Endodermal cell (in vitro differentiated cells): ENCODE measurements around the gene PITPNM3. TPM values are rescaled to one million over a fixed set of nuclear protein-coding genes. Genes with fewer than 3 reads are reported as not detected.

Source experiments
- DNase-seq: peaks from one replicate; pipeline ENCODE4 v3.0.0-alpha.2; 2017
- H3K27ac ChIP-seq: 2 replicates; pipeline ENCODE4 v1.5.1; 2013; ENCODE audit warnings: mild to moderate bottlenecking, low read depth, low read length, moderate library complexity
- H3K27me3 ChIP-seq: 2 replicates; pipeline ENCODE4 v1.6.1; 2013; ENCODE audit warnings: mild to moderate bottlenecking, low read length, moderate library complexity; ENCODE audit not compliant: insufficient read depth, control insufficient read depth, poor library complexity, severe bottlenecking
- H3K36me3 ChIP-seq: 2 replicates; pipeline ENCODE4 v1.7.0; 2013; ENCODE audit warnings: mild to moderate bottlenecking, low read length, moderate library complexity; ENCODE audit not compliant: control insufficient read depth, insufficient read depth
- H3K4me1 ChIP-seq: one replicate; pipeline ENCODE4 v1.7.0; 2013; ENCODE audit warnings: low read length; ENCODE audit not compliant: control insufficient read depth, insufficient read depth
- H3K4me3 ChIP-seq: 2 replicates; pipeline ENCODE4 v1.5.1; 2013; ENCODE audit warnings: mild to moderate bottlenecking, low read length, moderate library complexity
- H3K9ac ChIP-seq: 2 replicates; pipeline ENCODE4 v1.6.1; 2013; ENCODE audit warnings: mild to moderate bottlenecking, low read length, moderate library complexity; ENCODE audit not compliant: poor library complexity, severe bottlenecking; ENCODE audit errors: extremely low read depth
- H3K9me3 ChIP-seq: 2 replicates; pipeline ENCODE4 v1.6.1; 2013; ENCODE audit warnings: mild to moderate bottlenecking, low read length, moderate library complexity; ENCODE audit not compliant: control insufficient read depth
- H3K27ac Mint-ChIP-seq: 2 replicates; pipeline ENCODE4 v1.8.0; 2020; ENCODE audit warnings: mixed read lengths
- H3K27me3 Mint-ChIP-seq: 2 replicates; pipeline ENCODE4 v1.8.0; 2021; ENCODE audit warnings: mild to moderate bottlenecking, mixed read lengths; ENCODE audit not compliant: insufficient read depth
- H3K36me3 Mint-ChIP-seq: 2 replicates; pipeline ENCODE4 v1.8.0; 2020; ENCODE audit warnings: low read depth, mixed read lengths
- H3K4me1 Mint-ChIP-seq: 2 replicates; pipeline ENCODE4 v1.8.0; 2020; ENCODE audit warnings: mixed read lengths
- H3K4me3 Mint-ChIP-seq: 2 replicates; pipeline ENCODE4 v1.8.0; 2020; ENCODE audit warnings: mild to moderate bottlenecking, moderate library complexity, mixed read lengths
- H3K9me3 Mint-ChIP-seq: 2 replicates; pipeline ENCODE4 v1.8.0; 2020; ENCODE audit warnings: mild to moderate bottlenecking, mixed read lengths
- CTCF ChIP-seq: fragments of 200-600 bp; sonication (generic); conservative IDR thresholded peaks from 2 replicates; pipeline ENCODE4 v1.5.0; 2021; ENCODE audit warnings: antibody characterized with exemption, mild to moderate bottlenecking
- WGBS, 2 experiments: methylation state at CpG; one replicate each; pipeline versions ENCODE4 v1.1.5 to v1.1.7; 2013; ENCODE audit warnings: missing lambda C conversion rate in 2 of 2, mixed read lengths in 1 of 2; ENCODE audit not compliant: insufficient coverage in 1 of 2, insufficient read length in 1 of 2; 5-methylcytosine and 5-hydroxymethylcytosine counted together
- total RNA-seq, 2 donors: library from RNA; stranded (reverse); fragmentation: NEBNext Ultra II Directional in 1 of 2; extraction: Animal tissue kit (Norgen Biotek cat#: 25700) in 1 of 2; gene quantifications; 2 replicates in 1 of 2; 3 replicates in 1 of 2; pipeline ENCODE4 v1.2.1, GENCODE V29; 2021

PITPNM3 gene
- total RNA-seq, 2 donors from 2014 or later = 1.8 to 2.7 TPM

- H3K4me1 Mint-ChIP-seq = peaks cover 6% of the 10 kb centered on the region
- H3K9me3 ChIP-seq = no peaks in the 10 kb centered on the region
- no peak for TF ChIP-seq CTCF
- H3K4me1 ChIP-seq = no peaks in the 10 kb centered on the region
- peaks cover 73% of the 10 kb centered on the region for H3K27me3 Mint-ChIP-seq
- H3K36me3 ChIP-seq = no peaks in the 10 kb centered on the region
- no peak overlapping the region for H3K27ac ChIP-seq
- no peak overlapping the region for H3K27ac Mint-ChIP-seq
- peak overlapping the region; percentile 67 for H3K4me3 ChIP-seq
- H3K9ac ChIP-seq = no peak overlapping the region
- WGBS, 2 experiments = 25 to 51% methylated on average over 3 to 9 of the region's 9 CpGs
- H3K9me3 Mint-ChIP-seq = no peaks in the 10 kb centered on the region
- no peaks in the 10 kb centered on the region for H3K36me3 Mint-ChIP-seq
- DNase-seq = no peak
- H3K27me3 ChIP-seq = peaks cover 72% of the 10 kb centered on the region
- peak overlapping the region; percentile 63 for H3K4me3 Mint-ChIP-seq
These were observed 684 bp upstream of the PITPNM3 start for GRCh38 chr17:6557040-6557438.

GRCh38 chr17:6555331-6556120 is 829 bp downstream of the PITPNM3 start:
- peak; percentile 86 for DNase-seq
- H3K4me3 Mint-ChIP-seq = peak overlapping the region; percentile 60
- TF ChIP-seq CTCF = no peak
- no peaks in the 10 kb centered on the region for H3K9me3 Mint-ChIP-seq
- Histone ChIP-seq H3K4me3 (peak overlapping the region; percentile 70), H3K27ac (no peak overlapping the region), H3K4me1 (no peaks in the 10 kb centered on the region), H3K9me3 (no peaks in the 10 kb centered on the region), H3K36me3 (no peaks in the 10 kb centered on the region), H3K27me3 (peaks cover 60% of the 10 kb centered on the region), H3K9ac (no peak overlapping the region)
- WGBS, 2 experiments = 4 to 5% methylated on average over 27 to 55 of the region's 56 CpGs
- peaks cover 64% of the 10 kb centered on the region for H3K27me3 Mint-ChIP-seq
- H3K36me3 Mint-ChIP-seq = no peaks in the 10 kb centered on the region
- no peak overlapping the region for H3K27ac Mint-ChIP-seq
- peaks cover 6% of the 10 kb centered on the region for H3K4me1 Mint-ChIP-seq

GRCh38 chr17:6554871-6555330 is 1.5 kb downstream of the PITPNM3 start:
- peaks cover 6% of the 10 kb centered on the region for H3K4me1 Mint-ChIP-seq
- Histone ChIP-seq H3K4me1 (no peaks in the 10 kb centered on the region), H3K27ac (no peak overlapping the region), H3K4me3 (peak overlapping the region; percentile 70), H3K27me3 (peaks cover 54% of the 10 kb centered on the region), H3K9ac (no peak overlapping the region), H3K36me3 (no peaks in the 10 kb centered on the region), H3K9me3 (no peaks in the 10 kb centered on the region)
- peak overlapping the region; percentile 60 for H3K4me3 Mint-ChIP-seq
- no peak for TF ChIP-seq CTCF
- no peak overlapping the region for H3K27ac Mint-ChIP-seq
- DNase-seq = no peak
- no peaks in the 10 kb centered on the region for H3K9me3 Mint-ChIP-seq
- no peaks in the 10 kb centered on the region for H3K36me3 Mint-ChIP-seq
- WGBS, 2 experiments = 40 to 41% methylated on average over 5 to 12 of the region's 12 CpGs
- peaks cover 58% of the 10 kb centered on the region for H3K27me3 Mint-ChIP-seq
